Measurements from ENCODE around the gene LRP8. TPM values are rescaled to one million over a fixed set of nuclear protein-coding genes. Genes with fewer than 3 reads are reported as not detected.

LRP8 gene
- total RNA-seq, 4 donors from 2014 or later: 0.36 to 4.2 (median 1.4) TPM

- TF ChIP-seq POLR2A (IDR thresholded peaks at IDR 0.05) (no peak), CTCF (IDR thresholded peaks at IDR 0.05 in 4 of 5, conservative IDR thresholded peaks at IDR 0.05 in 1 of 5) (no peak)
- no peaks in the 10 kb centered on the region for H3K36me3 ChIP-seq
- intact Hi-C loops (cut with DNase I; ENCODE audit: low total_unique reads) (no loop called here), in situ Hi-C loops (cut with MboI; ENCODE audit: low sequenced_read_pairs in 4 of 4) (no loop called here)
- H3K9me3 ChIP-seq: no peaks in the 10 kb centered on the region
- no peaks in the 10 kb centered on the region for H3K4me1 ChIP-seq
- DNase-seq: no peak
- no peaks in the 10 kb centered on the region for H3K27me3 ChIP-seq
- H3K27ac ChIP-seq: no peak overlapping the region
- no peak for ATAC-seq
- no peak overlapping the region for H3K4me3 ChIP-seq
These were observed 42.6 kb upstream of the LRP8 start for GRCh38 chr1:53370369-53370961.

GRCh38 chr1:53369761-53370160 is 41.9 kb upstream of the LRP8 start:
- no peak for DNase-seq
- TF ChIP-seq POLR2A (IDR thresholded peaks at IDR 0.05): no peak
- TF ChIP-seq CTCF (IDR thresholded peaks at IDR 0.05 in 4 of 5, conservative IDR thresholded peaks at IDR 0.05 in 1 of 5): no peak
- H3K4me1 ChIP-seq: no peaks in the 10 kb centered on the region
- H3K4me3 ChIP-seq: no peak overlapping the region
- H3K27me3 ChIP-seq: no peaks in the 10 kb centered on the region
- in situ Hi-C loops (cut with MboI; ENCODE audit: low sequenced_read_pairs in 4 of 4): no loop called here
- intact Hi-C loops (cut with DNase I; ENCODE audit: low total_unique reads): no loop called here
- H3K27ac ChIP-seq: no peak overlapping the region
- no peaks in the 10 kb centered on the region for H3K9me3 ChIP-seq
- no peak for ATAC-seq
- H3K36me3 ChIP-seq: no peaks in the 10 kb centered on the region

DNA sequence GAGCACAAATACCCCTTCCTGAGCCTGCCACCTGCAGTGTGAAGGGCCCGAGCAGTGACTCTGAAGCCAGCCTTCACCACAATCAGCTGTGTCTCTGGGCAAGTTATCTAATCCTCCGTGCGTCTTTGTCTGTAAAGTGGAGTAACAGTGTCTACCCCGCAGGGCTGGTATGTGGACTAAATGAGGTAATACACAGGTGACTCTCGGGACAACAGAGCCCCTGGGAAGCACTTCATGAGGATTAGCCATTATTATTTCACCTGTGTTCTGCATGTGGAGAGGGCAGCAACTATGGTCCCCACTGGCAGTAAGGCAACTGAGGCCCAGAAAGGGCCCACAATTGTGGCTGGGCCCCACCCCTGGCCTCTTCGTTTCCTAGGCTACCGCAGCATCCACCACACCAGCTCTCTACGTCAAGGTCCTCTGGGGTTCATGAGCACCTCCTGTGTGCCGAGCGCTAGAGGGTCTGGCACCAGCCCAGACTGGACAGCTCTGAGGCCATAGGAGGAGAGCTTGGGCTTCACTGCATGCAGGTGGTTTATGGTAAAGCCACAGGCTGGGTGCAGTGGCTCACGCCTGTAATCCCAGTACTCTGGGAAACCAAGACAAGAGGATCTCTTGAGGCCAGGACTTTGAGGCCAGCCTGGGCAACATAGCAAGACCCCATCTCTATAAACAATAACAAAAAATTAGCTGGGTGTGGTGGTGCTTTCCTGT is 41.3 kb upstream of the LRP8 start:
- no peak overlapping the region for H3K27ac ChIP-seq
- H3K4me3 ChIP-seq: no peak overlapping the region
- in situ Hi-C loops (cut with MboI; ENCODE audit: low sequenced_read_pairs in 4 of 4) (no loop called here), intact Hi-C loops (cut with DNase I; ENCODE audit: low total_unique reads) (no loop called here)
- DNase-seq: no peak
- no peaks in the 10 kb centered on the region for H3K4me1 ChIP-seq
- no peak for TF ChIP-seq CTCF (IDR thresholded peaks at IDR 0.05 in 4 of 5, conservative IDR thresholded peaks at IDR 0.05 in 1 of 5)
- TF ChIP-seq POLR2A (IDR thresholded peaks at IDR 0.05): no peak
- no peaks in the 10 kb centered on the region for H3K27me3 ChIP-seq
- H3K36me3 ChIP-seq: no peaks in the 10 kb centered on the region
- no peak for ATAC-seq
- no peaks in the 10 kb centered on the region for H3K9me3 ChIP-seq

DNA sequence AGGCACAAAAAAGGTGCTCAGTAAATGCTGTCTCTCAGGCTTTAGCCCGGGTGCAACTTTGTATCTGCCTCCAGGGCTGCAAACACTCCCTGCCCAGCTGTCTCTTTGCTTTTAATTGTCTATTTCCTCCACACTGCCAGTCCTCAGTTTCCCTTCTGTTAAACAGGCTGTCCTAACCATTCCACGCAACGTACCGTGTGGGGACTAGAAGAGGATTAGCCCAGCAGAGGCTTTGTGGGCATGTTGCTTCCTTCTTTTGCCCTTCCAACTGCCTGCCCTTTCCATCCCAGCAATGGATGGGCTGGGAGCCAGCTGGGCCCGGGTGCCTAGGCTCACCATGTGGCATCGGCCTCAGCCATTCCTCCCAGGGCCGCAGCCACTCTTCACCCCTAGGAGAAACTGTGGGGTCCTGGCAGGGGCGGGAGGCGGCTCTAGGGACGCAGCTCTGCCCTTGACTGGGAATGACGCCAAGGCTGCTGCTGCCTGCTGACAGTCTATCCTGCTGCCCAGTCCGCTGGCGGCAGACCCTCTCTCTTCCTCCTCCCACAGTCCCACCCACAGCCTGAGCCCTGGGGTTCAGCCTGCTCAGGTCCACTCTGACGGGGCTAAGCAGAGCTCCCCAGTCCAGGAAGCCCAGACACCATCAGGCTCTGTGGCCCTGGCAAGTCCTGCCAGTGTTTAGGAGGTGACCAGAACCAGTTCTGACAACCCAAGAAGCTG is 40.6 kb upstream of the LRP8 start:
- H3K9me3 ChIP-seq: no peaks in the 10 kb centered on the region
- H3K4me1 ChIP-seq: no peaks in the 10 kb centered on the region
- intact Hi-C loops (cut with DNase I; ENCODE audit: low total_unique reads): no loop called here
- in situ Hi-C loops (cut with MboI; ENCODE audit: low sequenced_read_pairs in 4 of 4): no loop called here
- ATAC-seq: no peak
- H3K36me3 ChIP-seq: no peaks in the 10 kb centered on the region
- no peak for DNase-seq
- H3K4me3 ChIP-seq: no peak overlapping the region
- H3K27me3 ChIP-seq: no peaks in the 10 kb centered on the region
- no peak for TF ChIP-seq POLR2A (IDR thresholded peaks at IDR 0.05)
- no peak for TF ChIP-seq CTCF (IDR thresholded peaks at IDR 0.05 in 4 of 5, conservative IDR thresholded peaks at IDR 0.05 in 1 of 5)
- no peak overlapping the region for H3K27ac ChIP-seq
